Measurements from ENCODE around the gene CNOT8.
A peak's percentile ranks its signal among the peaks of the same experiment; 100 is the strongest.
"Not testable (repeated sequence)": the region's sequence is repeated elsewhere in the genome, so short reads cannot be mapped to it uniquely, and the experiment has no call there.

The CNOT8 gene

GRCh38 chr5:154858297-154858971 lies at the start of gene CNOT8:
CNOT8 (plus strand) TSS chr5:154858627; CDS start chr5:154863279, 4,652 bp downstream.
- peak; percentile 74 to 100 (median 98) for DNase-seq

GRCh38 chr5:154811239-154811638 lies 47.2 kb upstream of the CNOT8 start:
- no peak for DNase-seq

GRCh38 chr5:154811653-154812465 lies 46.6 kb upstream of the CNOT8 start:
- peak in 24 of 56 donors; percentile 5 to 66 (median 20) for DNase-seq

GRCh38 chr5:154813158-154813557 lies 45.3 kb upstream of the CNOT8 start:
- DNase-seq = no peak

- no peak for DNase-seq
Observed at GRCh38 chr5:154813736-154814135, 44.7 kb upstream of the CNOT8 start.

- DNase-seq = no peak
Observed at GRCh38 chr5:154815025-154815424, 43.4 kb upstream of the CNOT8 start.

- no peak for DNase-seq
Observed at GRCh38 chr5:154815684-154816247, 42.7 kb upstream of the CNOT8 start.

GRCh38 chr5:154816891-154817492 lies 41.4 kb upstream of the CNOT8 start:
- no peak for DNase-seq

- no peak for DNase-seq
Observed at GRCh38 chr5:154817815-154818214, 40.6 kb upstream of the CNOT8 start.

GRCh38 chr5:154818471-154819116 lies 39.8 kb upstream of the CNOT8 start:
- DNase-seq = no peak

GRCh38 chr5:154819546-154819945 lies 38.9 kb upstream of the CNOT8 start:
- no peak for DNase-seq

GRCh38 chr5:154820383-154820782 lies 38.0 kb upstream of the CNOT8 start:
- peak in 13 of 56 donors; percentile 5 to 36 (median 19) for DNase-seq

GRCh38 chr5:154822896-154823295 lies 35.5 kb upstream of the CNOT8 start:
- not testable (repeated sequence) for DNase-seq

- DNase-seq = no peak
Observed at GRCh38 chr5:154823605-154824004, 34.8 kb upstream of the CNOT8 start.

GRCh38 chr5:154824070-154824469 lies 34.4 kb upstream of the CNOT8 start:
- no peak for DNase-seq

GRCh38 chr5:154829181-154829588 lies 29.2 kb upstream of the CNOT8 start:
- DNase-seq = no peak

GRCh38 chr5:154829589-154830218 lies 28.7 kb upstream of the CNOT8 start:
- DNase-seq = no peak

- DNase-seq = no peak
Observed at GRCh38 chr5:154830219-154830595, 28.2 kb upstream of the CNOT8 start.

GRCh38 chr5:154830596-154830995 lies 27.8 kb upstream of the CNOT8 start:
- DNase-seq = no peak

- no peak for DNase-seq
Observed at GRCh38 chr5:154831451-154831850, 27.0 kb upstream of the CNOT8 start.

- DNase-seq = not testable (repeated sequence)
Observed at GRCh38 chr5:154832804-154833203, 25.6 kb upstream of the CNOT8 start.
